Right ventricle myocardium inferior (tissue), 1 donor: ENCODE data around the gene SMARCD1. TPM values are rescaled to one million over a fixed set of nuclear protein-coding genes. Genes with fewer than 3 reads are reported as not detected.
A peak's percentile ranks its signal among the peaks of the same experiment; 100 is the strongest.
"Not testable (repeated sequence)": the region's sequence is repeated elsewhere in the genome, so short reads cannot be mapped to it uniquely, and the experiment has no call there.

Source experiments
- ATAC-seq: fragments of 200-7000 bp; cut with Tn5 transposase; one replicate; pipeline ENCODE4 v1.9.1; 2020; ENCODE audit warnings: mild to moderate bottlenecking, moderate library complexity
- DNase-seq: peaks from one replicate; pipeline ENCODE4 v3.0.0; 2021; ENCODE audit errors: missing footprints
- intact Hi-C: fragments of 100-400 bp; cut with DNase I; formaldehyde crosslinking; loops from one replicate; pipeline ENCODE4 v1.11.0; 2022
- total RNA-seq: library from RNA; stranded (reverse); fragmentation: NEBNext Ultra II Directional; extraction: Animal tissue kit (Norgen Biotek cat#: 25700); gene quantifications from one replicate; pipeline ENCODE4 v1.2.1, GENCODE V29; 2021
- donor health status: DM: no; HTN: yes; CAD: no; lungs with severe emphysema.

SMARCD1 gene
- total RNA-seq, 1 donor from 2014 or later = 20.1 TPM

DNA sequence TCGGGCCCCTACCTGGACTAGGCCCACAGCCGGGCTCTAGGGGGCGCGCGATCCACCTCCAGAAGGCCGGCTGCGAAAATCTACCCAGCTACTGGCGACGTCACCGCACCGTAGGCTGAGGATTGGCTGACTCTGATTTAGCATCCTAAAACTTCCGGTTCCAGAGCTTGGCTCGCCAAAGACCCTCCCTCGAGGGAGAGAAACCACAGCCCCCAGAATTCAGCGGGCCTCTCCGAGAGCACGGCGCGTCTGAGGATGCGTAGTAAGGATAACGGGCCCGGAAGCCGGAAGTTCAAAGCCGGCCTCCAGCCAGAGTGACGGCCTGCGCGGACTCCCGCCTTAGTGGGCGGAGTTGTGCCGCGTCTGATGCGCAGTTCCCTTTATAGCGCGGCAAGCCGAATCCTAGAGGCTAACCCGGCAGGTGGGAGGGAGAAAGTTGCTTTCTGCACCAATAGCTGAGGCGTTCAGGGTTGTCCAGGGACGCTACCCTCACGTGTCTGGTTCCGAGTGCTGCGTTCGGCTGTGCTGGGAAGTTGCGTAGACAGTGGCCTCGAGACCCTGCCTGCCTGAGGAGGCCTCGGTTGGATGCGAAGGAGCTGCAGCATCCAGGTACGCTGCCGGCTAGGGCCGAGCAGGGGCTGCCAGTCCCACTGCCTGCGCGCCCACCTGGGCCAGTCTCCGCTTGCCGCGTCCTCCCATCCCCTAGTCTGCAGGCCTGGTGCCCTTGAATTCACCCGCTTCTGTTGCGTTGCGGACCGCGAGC is 26.7 kb downstream of the SMARCD1 start, which contains the start of gene COX14:
TSS of gene COX14 (plus strand) at position 544 of the 763 bp plus-strand sequence. CDS start 7,808 bp downstream, outside the sequence.
- ATAC-seq (peak; percentile 92), DNase-seq (peak; percentile 99)
- intact Hi-C loops = loop anchor here (2.0 to 5.0 kb wide), 2 partner anchors 55 to 290 kb away; partner anchors contain the start of genes CERS5 and LARP4

DNA sequence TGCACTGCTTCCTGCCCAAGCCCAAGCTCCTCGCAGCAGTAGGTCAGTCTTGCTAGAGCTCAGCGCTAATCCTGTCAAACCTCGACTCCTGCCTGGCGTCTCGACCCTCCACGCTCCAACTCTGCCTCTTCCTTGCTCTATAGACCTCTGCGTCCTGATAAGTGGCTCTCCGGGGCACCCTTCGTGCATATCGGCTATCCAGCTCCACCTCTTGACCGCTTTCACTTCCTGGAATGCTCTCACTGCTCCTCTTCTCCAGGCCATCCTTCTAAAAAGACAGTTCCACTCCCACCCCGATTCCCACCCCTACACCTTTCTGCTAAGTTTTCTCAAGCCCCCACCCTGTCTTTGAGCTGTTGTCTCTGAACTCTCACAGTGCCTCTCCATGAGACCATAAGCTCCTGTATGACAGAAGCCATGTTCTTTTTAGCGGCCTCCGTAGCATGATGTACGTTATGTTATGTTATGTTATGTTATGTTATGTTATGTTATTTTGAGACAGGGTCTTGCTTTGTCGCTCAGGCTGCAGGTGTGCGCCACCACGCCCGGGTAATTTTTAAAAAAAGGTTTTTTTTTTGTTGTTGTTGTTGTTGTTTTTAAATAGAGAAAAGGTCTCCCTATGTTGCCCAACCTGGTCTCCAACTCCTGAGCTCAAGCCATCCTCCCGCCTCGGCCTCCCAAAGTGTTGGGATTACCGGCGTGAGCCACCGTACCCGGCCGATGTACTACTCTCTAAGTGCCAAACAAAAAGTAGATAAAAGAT is 27.5 kb downstream of the SMARCD1 start:
- ATAC-seq (no peak), DNase-seq (no peak)

DNA sequence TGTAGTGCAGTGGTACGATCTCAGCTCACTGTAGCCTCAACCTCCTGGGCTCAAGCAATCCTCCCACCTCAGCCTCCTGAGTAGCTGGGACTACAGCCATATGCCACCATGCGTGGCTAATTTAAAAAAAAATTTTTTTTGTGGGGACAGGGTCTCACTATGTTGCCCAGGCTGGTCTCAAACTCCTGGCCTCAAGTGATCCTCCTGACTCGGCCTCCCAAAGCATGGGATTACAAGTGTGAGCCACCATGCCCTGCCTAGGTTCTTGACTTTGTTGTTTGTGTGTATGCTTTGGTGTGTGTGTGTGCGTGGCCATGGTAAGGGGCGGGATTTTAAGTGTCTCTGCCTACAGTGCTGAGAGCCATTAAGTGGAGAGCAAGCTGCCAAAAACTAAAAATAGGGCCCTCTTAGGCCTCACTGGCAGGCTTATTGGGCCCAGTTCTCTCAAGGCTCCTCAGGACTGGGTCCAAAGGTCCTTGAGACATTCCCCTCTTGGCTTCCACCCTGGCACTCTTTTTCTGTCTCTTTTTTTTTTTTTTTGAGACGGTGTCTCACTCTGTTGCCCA is 32.0 kb downstream of the SMARCD1 start:
- ATAC-seq = peak; percentile 77
- intact Hi-C loops = no loop called here
- DNase-seq = no peak

More for the DNA sequence above, 27.5 kb downstream of the SMARCD1 start:
- intact Hi-C loops = loop anchor here (5.0 kb wide), 1 partner anchor 290 kb away; the partner anchor contains the start of gene LARP4

- ATAC-seq (no peak), DNase-seq (no peak)
- intact Hi-C loops = no loop called here
Observed at GRCh38 chr12:50119387-50119786, 34.2 kb downstream of the SMARCD1 start.

DNA sequence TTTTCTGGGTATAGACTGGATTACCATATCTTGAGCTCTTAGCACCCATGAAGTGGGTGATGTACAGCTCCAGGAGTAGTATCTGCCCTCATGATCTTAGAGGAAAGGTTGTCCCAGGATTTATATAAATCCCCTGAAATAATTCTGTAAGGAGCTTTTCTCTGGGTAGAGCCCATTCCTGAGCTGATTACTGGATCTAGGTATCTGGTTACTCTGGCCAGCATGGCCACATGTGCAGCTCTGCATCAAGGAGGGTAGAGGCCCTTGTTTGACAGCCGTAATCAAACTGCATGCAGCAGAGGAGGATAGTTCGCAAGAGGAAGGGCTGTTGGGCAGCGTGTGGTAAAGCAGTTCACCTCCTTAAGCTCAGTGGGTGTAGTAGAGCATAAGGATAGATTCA is 35.4 kb downstream of the SMARCD1 start:
- DNase-seq (no peak), ATAC-seq (no peak)
- intact Hi-C loops = no loop called here

GRCh38 chr12:50120953-50121352 is 35.8 kb downstream of the SMARCD1 start:
- intact Hi-C loops = no loop called here
- ATAC-seq = no peak
- DNase-seq = no peak

- DNase-seq = no peak
- ATAC-seq = no peak
- intact Hi-C loops = no loop called here
Observed at GRCh38 chr12:50121641-50122040, 36.5 kb downstream of the SMARCD1 start.

DNA sequence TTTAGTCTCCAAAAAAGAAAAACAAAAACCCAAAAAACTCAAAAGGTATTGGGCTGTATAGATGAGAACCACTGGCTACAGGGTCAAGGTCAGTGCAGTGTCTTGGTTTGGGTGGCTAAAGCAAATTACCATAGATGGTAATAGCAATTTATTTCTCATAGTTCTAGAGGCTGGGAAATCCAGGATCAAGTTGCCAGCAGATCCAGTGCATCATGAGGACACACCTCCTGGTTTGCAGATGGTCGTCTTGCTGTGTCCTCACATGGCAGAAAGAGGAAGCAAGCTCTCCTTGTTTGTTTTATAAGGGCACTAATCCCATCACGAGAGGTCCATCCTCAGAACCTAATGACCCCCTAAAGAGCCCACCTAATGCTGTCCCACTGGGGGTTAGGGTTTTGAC is 38.1 kb downstream of the SMARCD1 start:
- no peak for ATAC-seq
- intact Hi-C loops = no loop called here
- DNase-seq = no peak

- DNase-seq = no peak
- peak; percentile 74 for ATAC-seq
- intact Hi-C loops = no loop called here
Observed at GRCh38 chr12:50127546-50127945, 42.4 kb downstream of the SMARCD1 start.

GRCh38 chr12:50129290-50129689 is 44.1 kb downstream of the SMARCD1 start:
- intact Hi-C loops = no loop called here
- DNase-seq (no peak), ATAC-seq (no peak)

- no peak for DNase-seq
- no peak for ATAC-seq
- intact Hi-C loops = no loop called here
Observed at GRCh38 chr12:50132505-50133135, 47.5 kb downstream of the SMARCD1 start.

GRCh38 chr12:50142993-50143392 is 57.9 kb downstream of the SMARCD1 start:
- ATAC-seq (no peak), DNase-seq (no peak)
- intact Hi-C loops = no loop called here

DNA sequence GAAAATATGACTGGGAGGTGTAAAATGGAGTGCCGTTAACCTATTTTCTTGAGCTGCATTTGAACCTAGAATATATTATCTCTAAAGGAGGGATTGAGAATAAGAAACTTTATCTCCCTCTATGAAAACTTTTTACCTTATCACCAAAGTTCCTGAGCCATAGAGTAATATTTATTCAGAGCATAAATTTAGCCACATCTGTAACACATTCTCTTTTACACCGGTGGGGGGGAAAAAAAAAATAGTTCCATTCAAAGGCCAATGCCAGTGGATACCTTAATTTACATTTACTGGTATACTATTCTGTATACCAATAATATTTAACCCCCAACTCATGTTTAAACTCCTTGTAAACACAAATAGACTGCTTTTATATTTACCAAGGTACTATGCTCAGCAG is 60.3 kb downstream of the SMARCD1 start:
- intact Hi-C loops = no loop called here
- DNase-seq (no peak), ATAC-seq (no peak)

GRCh38 chr12:50147281-50147680 is 62.1 kb downstream of the SMARCD1 start:
- DNase-seq = no peak
- no peak for ATAC-seq
- intact Hi-C loops = no loop called here

DNA sequence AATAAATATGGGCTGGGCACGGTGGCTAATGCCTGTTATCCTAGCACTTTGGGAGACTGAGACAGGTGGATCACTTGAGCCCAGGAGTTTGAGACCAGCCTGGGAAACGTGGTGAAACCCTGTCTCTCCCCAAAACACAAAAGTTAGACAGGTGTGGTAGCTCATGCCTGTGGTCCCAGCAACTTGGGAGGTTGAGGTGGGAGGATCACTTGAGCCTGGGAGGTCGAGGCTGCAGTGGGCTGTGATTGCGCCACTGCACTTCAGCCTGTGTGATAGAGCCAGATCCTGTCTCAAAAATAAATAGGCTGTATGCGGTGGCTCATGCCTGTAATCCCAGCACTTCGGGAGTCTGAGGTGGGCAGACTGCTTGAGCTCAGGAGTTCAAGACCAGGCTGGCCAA is 62.9 kb downstream of the SMARCD1 start:
- intact Hi-C loops, ATAC-seq, DNase-seq: not testable (repeated sequence)

DNA sequence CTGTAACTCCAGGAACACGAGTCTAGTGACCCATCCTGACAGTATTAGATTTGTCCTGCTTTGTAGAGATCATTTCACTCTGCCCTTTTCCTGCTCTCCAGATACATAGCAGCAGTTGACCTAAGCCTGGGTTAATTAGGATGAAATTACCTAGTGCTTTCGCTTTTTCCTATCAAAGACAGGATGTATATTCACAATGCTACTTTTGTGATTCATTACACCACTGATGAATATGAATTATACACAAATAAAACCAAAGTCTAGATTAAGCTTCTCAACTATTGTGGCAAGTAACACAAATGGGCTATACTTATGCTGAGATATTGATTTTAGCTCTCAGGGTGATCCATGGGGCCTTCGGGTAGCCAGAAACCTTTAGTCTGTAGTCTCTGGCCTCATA is 64.2 kb downstream of the SMARCD1 start:
- no peak for DNase-seq
- intact Hi-C loops = no loop called here
- no peak for ATAC-seq
